ENCODE data around the gene KIRREL3.

KIRREL3 gene

DNA sequence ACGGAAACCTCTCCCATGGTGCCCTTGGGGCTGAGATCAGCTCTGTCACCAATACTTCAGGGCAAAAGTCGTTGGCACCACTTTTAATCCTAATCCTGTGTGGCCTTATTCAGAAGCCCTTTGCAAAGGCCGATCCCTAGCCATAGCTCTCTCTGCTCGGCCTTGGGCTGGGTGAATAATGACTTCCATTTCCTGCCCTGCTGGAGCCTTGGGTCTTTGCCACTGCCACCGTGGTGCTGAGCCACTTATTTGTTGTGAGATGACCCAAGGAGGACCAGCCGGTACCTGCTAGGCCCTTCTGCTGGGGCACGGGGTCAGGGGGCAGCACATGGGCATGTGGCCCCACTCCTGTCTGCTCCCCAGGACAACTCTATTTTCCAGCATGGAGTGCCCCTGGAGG is 456.9 kb downstream of the KIRREL3 start:
- Histone ChIP-seq H3K27ac (ENCODE audit: low read depth, low read length) (no peak overlapping the region), H3K4me3 (ENCODE audit: low read length) (no peak overlapping the region), H3K36me3 (ENCODE audit: control insufficient read depth, insufficient read depth, low read length) (no peaks in the 10 kb centered on the region), H3K27me3 (ENCODE audit: control insufficient read depth, insufficient read depth, low read length) (no peaks in the 10 kb centered on the region), H3K4me1 (ENCODE audit: control insufficient read depth, insufficient read depth, low read length) (peaks cover 13% of the 10 kb centered on the region), H3K9ac (ENCODE audit: low read length) (no peak overlapping the region)

GRCh38 chr11:126542334-126543015 is 458.1 kb downstream of the KIRREL3 start:
- no peak overlapping the region for H3K27ac ChIP-seq (ENCODE audit: low read depth, low read length)
- no peaks in the 10 kb centered on the region for H3K27me3 ChIP-seq (ENCODE audit: control insufficient read depth, insufficient read depth, low read length)
- no peak overlapping the region for H3K9ac ChIP-seq (ENCODE audit: low read length)
- peaks cover 13% of the 10 kb centered on the region for H3K4me1 ChIP-seq (ENCODE audit: control insufficient read depth, insufficient read depth, low read length)
- no peak overlapping the region for H3K4me3 ChIP-seq (ENCODE audit: low read length)
- no peaks in the 10 kb centered on the region for H3K36me3 ChIP-seq (ENCODE audit: control insufficient read depth, insufficient read depth, low read length)

DNA sequence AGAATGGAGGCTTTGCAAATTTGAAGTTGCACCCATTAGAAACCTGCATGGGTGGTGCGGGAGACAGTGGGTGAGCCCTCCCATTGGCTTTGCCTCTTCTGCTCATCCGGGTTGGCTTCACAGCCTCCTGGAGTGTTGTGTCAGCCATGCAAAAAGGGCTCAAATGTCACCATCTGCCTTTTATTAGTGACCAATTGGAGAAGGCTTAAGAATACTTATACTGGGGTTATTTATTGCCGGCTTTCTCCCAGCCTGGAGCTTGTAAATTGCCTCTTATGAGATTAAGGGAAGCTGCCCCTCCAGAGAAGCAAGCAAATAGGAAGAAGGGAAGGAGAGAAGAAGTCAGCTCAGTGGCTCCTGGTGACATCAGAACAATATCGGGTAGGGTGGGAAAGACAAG is 462.5 kb downstream of the KIRREL3 start:
- H3K27me3 ChIP-seq (ENCODE audit: control insufficient read depth, insufficient read depth, low read length) = no peaks in the 10 kb centered on the region
- H3K4me3 ChIP-seq (ENCODE audit: low read length) = no peak overlapping the region
- H3K36me3 ChIP-seq (ENCODE audit: control insufficient read depth, insufficient read depth, low read length) = no peaks in the 10 kb centered on the region
- H3K27ac ChIP-seq (ENCODE audit: low read depth, low read length) = no peak overlapping the region
- H3K4me1 ChIP-seq (ENCODE audit: control insufficient read depth, insufficient read depth, low read length) = no peaks in the 10 kb centered on the region
- H3K9ac ChIP-seq (ENCODE audit: low read length) = no peak overlapping the region

- H3K4me3 ChIP-seq (ENCODE audit: low read length) = no peak overlapping the region
- no peak overlapping the region for H3K9ac ChIP-seq (ENCODE audit: low read length)
- H3K36me3 ChIP-seq (ENCODE audit: control insufficient read depth, insufficient read depth, low read length) = no peaks in the 10 kb centered on the region
- H3K27me3 ChIP-seq (ENCODE audit: control insufficient read depth, insufficient read depth, low read length) = no peaks in the 10 kb centered on the region
- H3K27ac ChIP-seq (ENCODE audit: low read depth, low read length) = no peak overlapping the region
- no peaks in the 10 kb centered on the region for H3K4me1 ChIP-seq (ENCODE audit: control insufficient read depth, insufficient read depth, low read length)
These were observed 463.1 kb downstream of the KIRREL3 start for GRCh38 chr11:126537492-126537891.

DNA sequence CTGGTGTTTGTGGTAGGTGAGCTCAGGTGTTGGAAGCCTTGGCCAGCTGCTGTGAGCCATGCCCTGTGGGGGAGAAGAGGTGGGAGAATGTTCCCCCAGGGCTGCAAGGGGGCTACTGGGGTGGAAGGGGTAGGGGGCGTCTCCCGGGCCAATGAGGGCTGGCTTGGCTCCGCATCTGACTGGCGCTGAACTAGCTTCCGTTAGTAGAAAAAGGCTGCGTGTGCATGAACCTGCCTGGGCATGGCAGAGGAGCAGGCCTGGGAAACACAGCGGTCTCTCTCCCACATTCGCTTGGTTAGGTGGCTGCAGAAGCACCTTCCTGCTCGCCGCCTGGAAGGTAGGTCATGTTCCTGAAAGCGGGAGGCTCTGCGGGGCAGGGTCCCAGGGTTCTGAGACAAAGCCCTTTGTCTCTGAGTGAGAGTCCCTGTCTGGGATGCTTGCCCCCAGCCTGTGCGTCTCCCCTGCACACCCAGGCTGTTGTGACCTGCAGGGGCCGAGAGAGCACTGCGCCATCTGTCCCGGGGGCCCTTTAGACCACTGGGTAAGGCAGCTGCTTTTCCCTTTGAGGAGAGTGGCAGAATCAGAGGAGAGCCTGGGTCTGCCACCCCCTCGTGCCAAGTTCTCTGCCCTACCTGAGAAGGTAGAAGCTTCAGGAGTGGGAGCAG is 466.3 kb downstream of the KIRREL3 start:
- Histone ChIP-seq H3K4me1 (ENCODE audit: control insufficient read depth, insufficient read depth, low read length) (no peaks in the 10 kb centered on the region), H3K36me3 (ENCODE audit: control insufficient read depth, insufficient read depth, low read length) (no peaks in the 10 kb centered on the region), H3K4me3 (ENCODE audit: low read length) (no peak overlapping the region), H3K27ac (ENCODE audit: low read depth, low read length) (no peak overlapping the region), H3K27me3 (ENCODE audit: control insufficient read depth, insufficient read depth, low read length) (no peaks in the 10 kb centered on the region), H3K9ac (ENCODE audit: low read length) (no peak overlapping the region)

DNA sequence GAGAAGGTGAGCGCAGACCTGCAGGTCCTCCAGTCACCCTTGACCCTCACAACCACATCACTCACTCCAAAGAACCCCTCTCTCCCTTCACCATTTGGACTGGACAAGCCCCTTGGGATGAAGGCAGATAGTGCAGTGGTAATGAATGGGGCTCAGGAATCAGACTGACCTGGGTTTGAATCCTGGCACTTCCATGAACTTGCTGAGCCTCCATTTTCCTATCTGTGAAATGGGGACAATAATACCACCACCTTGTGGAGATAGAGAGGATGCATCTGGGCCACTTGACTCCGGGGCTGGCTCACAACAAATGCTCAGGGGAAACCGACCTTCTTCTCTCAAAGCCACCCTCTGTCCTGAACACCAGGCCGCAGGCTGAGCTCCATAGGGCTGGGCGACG is 467.0 kb downstream of the KIRREL3 start:
- H3K9ac ChIP-seq (ENCODE audit: low read length) = no peak overlapping the region
- no peaks in the 10 kb centered on the region for H3K36me3 ChIP-seq (ENCODE audit: control insufficient read depth, insufficient read depth, low read length)
- H3K27ac ChIP-seq (ENCODE audit: low read depth, low read length) = no peak overlapping the region
- no peaks in the 10 kb centered on the region for H3K4me1 ChIP-seq (ENCODE audit: control insufficient read depth, insufficient read depth, low read length)
- H3K27me3 ChIP-seq (ENCODE audit: control insufficient read depth, insufficient read depth, low read length) = no peaks in the 10 kb centered on the region
- no peak overlapping the region for H3K4me3 ChIP-seq (ENCODE audit: low read length)

- Histone ChIP-seq H3K4me1 (ENCODE audit: control insufficient read depth, insufficient read depth, low read length) (no peaks in the 10 kb centered on the region), H3K27me3 (ENCODE audit: control insufficient read depth, insufficient read depth, low read length) (peaks cover 2% of the 10 kb centered on the region), H3K4me3 (ENCODE audit: low read length) (no peak overlapping the region), H3K36me3 (ENCODE audit: control insufficient read depth, insufficient read depth, low read length) (no peaks in the 10 kb centered on the region), H3K9ac (ENCODE audit: low read length) (no peak overlapping the region), H3K27ac (ENCODE audit: low read depth, low read length) (no peak overlapping the region)
These were observed 470.2 kb downstream of the KIRREL3 start for GRCh38 chr11:126530416-126530815.

DNA sequence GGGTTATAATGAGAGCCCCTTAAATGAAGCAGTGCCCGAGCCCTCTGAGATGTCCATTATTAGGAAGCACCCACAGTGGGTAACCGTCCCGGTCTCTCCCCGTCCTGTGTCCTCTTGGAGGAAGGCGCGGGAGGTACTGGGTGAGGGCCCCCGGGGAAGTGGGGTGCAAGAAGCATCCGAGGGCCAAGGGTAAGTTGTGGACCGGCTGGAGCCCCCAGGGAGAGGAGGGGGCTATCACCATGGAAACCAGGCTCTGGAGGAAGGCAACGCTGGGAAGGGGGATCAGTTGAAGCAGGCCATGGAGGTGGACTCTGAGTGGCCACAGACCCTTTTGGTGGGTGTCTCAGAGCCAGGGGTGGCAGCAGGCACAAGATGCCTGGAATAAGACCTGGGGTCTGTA is 471.5 kb downstream of the KIRREL3 start:
- Histone ChIP-seq H3K9ac (ENCODE audit: low read length) (no peak overlapping the region), H3K4me1 (ENCODE audit: control insufficient read depth, insufficient read depth, low read length) (no peaks in the 10 kb centered on the region), H3K27me3 (ENCODE audit: control insufficient read depth, insufficient read depth, low read length) (peaks cover 2% of the 10 kb centered on the region), H3K4me3 (ENCODE audit: low read length) (no peak overlapping the region), H3K36me3 (ENCODE audit: control insufficient read depth, insufficient read depth, low read length) (no peaks in the 10 kb centered on the region), H3K27ac (ENCODE audit: low read depth, low read length) (no peak overlapping the region)

GRCh38 chr11:126528075-126528474 is 472.5 kb downstream of the KIRREL3 start:
- H3K27ac ChIP-seq (ENCODE audit: low read depth, low read length) = no peak overlapping the region
- peaks cover 2% of the 10 kb centered on the region for H3K27me3 ChIP-seq (ENCODE audit: control insufficient read depth, insufficient read depth, low read length)
- no peaks in the 10 kb centered on the region for H3K36me3 ChIP-seq (ENCODE audit: control insufficient read depth, insufficient read depth, low read length)
- no peak overlapping the region for H3K9ac ChIP-seq (ENCODE audit: low read length)
- no peak overlapping the region for H3K4me3 ChIP-seq (ENCODE audit: low read length)
- no peaks in the 10 kb centered on the region for H3K4me1 ChIP-seq (ENCODE audit: control insufficient read depth, insufficient read depth, low read length)

GRCh38 chr11:126527651-126528050 is 472.9 kb downstream of the KIRREL3 start:
- H3K9ac ChIP-seq (ENCODE audit: low read length) = no peak overlapping the region
- H3K4me3 ChIP-seq (ENCODE audit: low read length) = no peak overlapping the region
- H3K27ac ChIP-seq (ENCODE audit: low read depth, low read length) = no peak overlapping the region
- no peaks in the 10 kb centered on the region for H3K4me1 ChIP-seq (ENCODE audit: control insufficient read depth, insufficient read depth, low read length)
- H3K36me3 ChIP-seq (ENCODE audit: control insufficient read depth, insufficient read depth, low read length) = no peaks in the 10 kb centered on the region
- H3K27me3 ChIP-seq (ENCODE audit: control insufficient read depth, insufficient read depth, low read length) = peaks cover 2% of the 10 kb centered on the region

- Histone ChIP-seq H3K4me1 (ENCODE audit: control insufficient read depth, insufficient read depth, low read length) (no peaks in the 10 kb centered on the region), H3K9ac (ENCODE audit: low read length) (no peak overlapping the region), H3K27ac (ENCODE audit: low read depth, low read length) (no peak overlapping the region), H3K36me3 (ENCODE audit: control insufficient read depth, insufficient read depth, low read length) (no peaks in the 10 kb centered on the region), H3K4me3 (ENCODE audit: low read length) (no peak overlapping the region), H3K27me3 (ENCODE audit: control insufficient read depth, insufficient read depth, low read length) (peaks cover 2% of the 10 kb centered on the region)
These were observed 474.1 kb downstream of the KIRREL3 start for GRCh38 chr11:126526471-126526870.

DNA sequence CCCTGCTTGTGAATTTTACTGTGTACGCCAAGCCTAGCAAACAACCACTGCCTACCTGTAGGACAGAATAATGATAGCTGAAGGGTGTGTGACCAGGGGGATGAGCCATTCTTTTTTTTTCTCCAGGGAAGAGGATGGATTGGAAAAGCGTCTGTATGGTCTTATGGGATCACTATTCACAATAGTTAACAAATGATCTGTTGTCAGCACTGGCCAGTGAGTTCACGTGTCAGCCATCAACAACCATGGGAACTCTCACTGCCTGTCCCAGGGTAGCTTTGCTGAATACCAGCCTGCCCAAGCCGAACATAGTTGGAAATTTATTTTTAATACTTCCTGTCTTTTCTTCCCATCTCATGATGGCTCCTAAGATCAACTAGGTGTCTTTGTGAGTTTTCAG is 474.9 kb downstream of the KIRREL3 start:
- Histone ChIP-seq H3K27me3 (ENCODE audit: control insufficient read depth, insufficient read depth, low read length) (peaks cover 2% of the 10 kb centered on the region), H3K27ac (ENCODE audit: low read depth, low read length) (no peak overlapping the region), H3K4me3 (ENCODE audit: low read length) (no peak overlapping the region), H3K36me3 (ENCODE audit: control insufficient read depth, insufficient read depth, low read length) (no peaks in the 10 kb centered on the region), H3K9ac (ENCODE audit: low read length) (no peak overlapping the region), H3K4me1 (ENCODE audit: control insufficient read depth, insufficient read depth, low read length) (no peaks in the 10 kb centered on the region)

- Histone ChIP-seq H3K36me3 (ENCODE audit: control insufficient read depth, insufficient read depth, low read length) (no peaks in the 10 kb centered on the region), H3K27ac (ENCODE audit: low read depth, low read length) (no peak overlapping the region), H3K27me3 (ENCODE audit: control insufficient read depth, insufficient read depth, low read length) (peaks cover 2% of the 10 kb centered on the region), H3K9ac (ENCODE audit: low read length) (no peak overlapping the region), H3K4me3 (ENCODE audit: low read length) (no peak overlapping the region), H3K4me1 (ENCODE audit: control insufficient read depth, insufficient read depth, low read length) (no peaks in the 10 kb centered on the region)
These were observed 475.4 kb downstream of the KIRREL3 start for GRCh38 chr11:126525216-126525615.

Data from rectal smooth muscle tissue (tissue), 1 donor.